ENCODE measurements around the gene FAIM2.

Gene FAIM2

GRCh38 chr12:49903700-49904423, at the start of gene FAIM2:
TSS of gene FAIM2 (minus strand) at chr12:49903900. CDS start at chr12:49903792, 108 bp downstream.
- Mint-ChIP-seq H3K36me3 (ENCODE audit: low read depth) (no peaks in the 10 kb centered on the region), H3K27me3 (ENCODE audit: low read depth) (peaks cover 21% of the 10 kb centered on the region), H3K4me3 (peak within 1 kb of the TSS; percentile 80), H3K4me1 (ENCODE audit: low read depth) (peaks cover 8% of the 10 kb centered on the region), H3K9me3 (no peaks in the 10 kb centered on the region), H3K27ac (peak within 1 kb of the TSS; percentile 42)
- DNase-seq (ENCODE audit: low spot score), result peak; percentile 25

- no peak overlapping the region for H3K27ac Mint-ChIP-seq
- DNase-seq (ENCODE audit: low spot score), result no peak
- H3K36me3 Mint-ChIP-seq (ENCODE audit: low read depth), result no peaks in the 10 kb centered on the region
- H3K9me3 Mint-ChIP-seq, result no peaks in the 10 kb centered on the region
- H3K4me3 Mint-ChIP-seq, result no peak overlapping the region
- peaks cover 39% of the 10 kb centered on the region for H3K27me3 Mint-ChIP-seq (ENCODE audit: low read depth)
- no peaks in the 10 kb centered on the region for H3K4me1 Mint-ChIP-seq (ENCODE audit: low read depth)
Observed at GRCh38 chr12:49953151-49953550, 49.5 kb upstream of the FAIM2 start.

DNA sequence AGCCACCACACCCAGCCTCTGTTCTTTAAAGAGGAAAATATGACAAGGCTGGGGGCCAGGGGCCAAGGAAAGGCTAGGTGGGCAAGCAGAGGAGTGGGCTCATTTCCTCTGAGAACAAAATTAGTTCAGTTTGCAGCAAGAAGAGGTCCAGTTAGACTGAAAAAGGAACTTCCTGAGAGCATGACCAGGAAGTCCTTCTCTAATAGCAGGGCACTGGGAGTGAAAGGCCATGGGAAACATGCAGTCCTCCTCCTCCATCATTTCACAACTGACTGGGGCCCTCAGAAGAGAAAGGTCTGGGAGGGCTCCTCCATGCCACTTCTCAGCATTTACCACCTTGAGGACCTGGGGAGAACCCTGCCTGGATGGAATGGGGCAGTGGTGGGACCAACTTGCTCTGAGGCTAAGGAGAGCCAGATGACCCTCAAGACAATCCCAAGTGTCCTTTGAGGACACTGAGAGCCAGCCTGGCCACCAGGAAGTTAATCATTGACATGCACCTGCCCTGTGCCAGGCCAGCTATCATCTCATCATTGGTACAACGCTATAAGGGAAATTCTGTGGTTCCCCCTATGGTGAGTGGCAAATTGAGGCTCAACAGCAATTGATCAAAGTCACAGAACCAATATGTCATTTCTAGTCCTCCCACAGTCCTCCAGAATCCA, 48.8 kb upstream of the FAIM2 start:
- Mint-ChIP-seq H3K27ac (no peak overlapping the region), H3K4me1 (ENCODE audit: low read depth) (no peaks in the 10 kb centered on the region), H3K27me3 (ENCODE audit: low read depth) (peaks cover 33% of the 10 kb centered on the region), H3K4me3 (no peak overlapping the region), H3K9me3 (no peaks in the 10 kb centered on the region), H3K36me3 (ENCODE audit: low read depth) (no peaks in the 10 kb centered on the region)
- no peak for DNase-seq (ENCODE audit: low spot score)

DNA sequence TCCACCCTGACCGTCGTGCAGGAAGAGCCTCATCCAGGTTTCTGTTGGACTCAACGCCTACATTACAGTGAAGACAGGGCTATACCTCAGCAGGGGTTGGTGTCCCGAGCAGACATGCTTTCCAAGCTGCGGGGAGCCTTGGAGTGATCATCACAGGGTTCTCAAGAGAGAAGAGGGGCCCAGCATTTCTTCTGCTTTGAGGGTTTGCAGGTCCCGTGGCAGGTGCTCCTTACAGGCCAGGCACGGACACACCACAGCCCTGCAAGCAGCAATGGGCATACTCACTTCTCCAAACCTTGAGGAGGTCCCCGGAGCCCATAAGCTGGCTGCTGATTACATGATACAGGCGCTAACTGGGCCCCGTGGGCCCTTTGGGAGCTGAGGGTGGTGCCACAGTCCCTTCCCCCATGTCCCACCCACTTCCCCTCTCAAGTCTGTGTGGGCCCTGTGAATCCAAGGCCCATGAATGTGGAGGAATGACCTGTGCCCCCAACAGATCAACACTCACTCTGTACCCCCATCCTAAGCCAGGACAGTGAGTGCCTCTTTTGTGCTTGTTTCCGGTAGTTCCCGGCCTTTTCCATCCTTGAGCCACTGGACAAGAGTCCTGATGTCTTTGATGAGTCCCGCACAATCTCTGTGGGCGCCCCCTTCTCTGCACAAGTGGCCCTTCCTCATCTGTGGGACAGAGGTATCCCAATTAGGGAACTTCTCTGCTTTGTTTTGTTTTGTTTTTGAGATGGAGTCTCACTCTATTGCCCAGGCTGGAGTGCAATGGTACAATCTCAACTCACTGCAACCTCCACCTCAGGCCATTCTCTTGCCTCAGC, 47.9 kb upstream of the FAIM2 start:
- no peaks in the 10 kb centered on the region for H3K4me1 Mint-ChIP-seq (ENCODE audit: low read depth)
- peaks cover 25% of the 10 kb centered on the region for H3K27me3 Mint-ChIP-seq (ENCODE audit: low read depth)
- no peaks in the 10 kb centered on the region for H3K9me3 Mint-ChIP-seq
- H3K36me3 Mint-ChIP-seq (ENCODE audit: low read depth), result no peaks in the 10 kb centered on the region
- DNase-seq (ENCODE audit: low spot score), result no peak
- H3K4me3 Mint-ChIP-seq, result no peak overlapping the region
- peak overlapping the region; percentile 5 for H3K27ac Mint-ChIP-seq

- H3K36me3 Mint-ChIP-seq (ENCODE audit: low read depth), result no peaks in the 10 kb centered on the region
- no peak for DNase-seq (ENCODE audit: low spot score)
- no peak within 1 kb of the TSS for H3K27ac Mint-ChIP-seq
- peaks cover 7% of the 10 kb centered on the region for H3K4me1 Mint-ChIP-seq (ENCODE audit: low read depth)
- H3K4me3 Mint-ChIP-seq, result no peak within 1 kb of the TSS
- peaks cover 15% of the 10 kb centered on the region for H3K27me3 Mint-ChIP-seq (ENCODE audit: low read depth)
- no peaks in the 10 kb centered on the region for H3K9me3 Mint-ChIP-seq
Observed at GRCh38 chr12:49950273-49951251, 46.9 kb upstream of the FAIM2 start, which contains the start of gene AQP2. TSS of gene AQP2 (plus strand) at chr12:49950737. CDS start at chr12:49950831, 94 bp downstream.

- no peak overlapping the region for H3K27ac Mint-ChIP-seq
- no peak overlapping the region for H3K4me3 Mint-ChIP-seq
- H3K36me3 Mint-ChIP-seq (ENCODE audit: low read depth), result no peaks in the 10 kb centered on the region
- no peak for DNase-seq (ENCODE audit: low spot score)
- H3K27me3 Mint-ChIP-seq (ENCODE audit: low read depth), result peaks cover 13% of the 10 kb centered on the region
- H3K4me1 Mint-ChIP-seq (ENCODE audit: low read depth), result peaks cover 14% of the 10 kb centered on the region
- H3K9me3 Mint-ChIP-seq, result no peaks in the 10 kb centered on the region
Observed at GRCh38 chr12:49949866-49950265, 46.2 kb upstream of the FAIM2 start.

DNA sequence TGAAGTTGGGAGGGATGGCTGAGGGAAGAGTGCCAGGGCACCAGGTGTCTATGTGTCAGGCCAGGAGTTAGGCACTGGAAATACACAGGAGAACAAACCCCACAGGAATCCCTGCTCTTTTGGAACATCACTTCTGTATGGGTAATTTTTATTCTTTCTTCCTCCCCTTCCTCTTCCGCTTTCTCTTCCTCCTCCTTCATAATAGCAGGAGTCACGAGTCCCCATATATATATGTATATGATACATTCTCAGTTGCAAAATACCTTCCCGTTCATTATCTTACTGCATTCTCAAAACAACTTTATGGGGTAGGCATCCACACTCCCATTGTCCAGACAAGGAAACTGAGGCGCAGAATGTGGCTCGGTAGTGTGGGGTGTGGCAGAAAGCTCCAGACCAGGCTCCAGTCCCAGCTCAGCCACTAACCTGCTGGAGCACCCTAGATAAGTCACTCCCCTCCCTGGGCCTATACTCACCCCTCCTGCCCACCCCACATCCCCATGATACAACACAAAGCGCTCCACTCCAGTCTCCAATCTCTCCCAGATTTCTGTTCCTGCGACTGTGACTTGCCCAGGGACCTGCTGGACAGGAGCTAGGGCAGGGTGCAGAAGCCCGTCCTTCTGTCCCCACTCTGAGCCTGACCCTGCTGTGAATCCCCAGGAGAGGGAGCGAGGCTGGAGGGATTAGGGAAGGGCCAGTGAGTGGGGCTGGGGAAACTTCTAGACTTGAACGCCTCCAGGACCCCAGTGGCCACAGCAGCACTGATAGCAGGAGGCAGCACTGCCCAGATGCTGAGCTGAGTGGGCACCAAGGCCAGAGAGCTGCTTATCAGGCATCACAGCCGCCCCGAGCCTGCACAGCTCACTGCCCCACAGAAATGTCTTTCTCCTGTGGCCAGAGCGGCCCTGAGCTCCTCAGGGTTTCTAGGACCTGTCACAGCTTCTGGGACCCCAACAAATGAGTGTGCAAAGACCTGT, 45.5 kb upstream of the FAIM2 start:
- no peaks in the 10 kb centered on the region for H3K36me3 Mint-ChIP-seq (ENCODE audit: low read depth)
- no peak for DNase-seq (ENCODE audit: low spot score)
- peaks cover 18% of the 10 kb centered on the region for H3K4me1 Mint-ChIP-seq (ENCODE audit: low read depth)
- no peak overlapping the region for H3K27ac Mint-ChIP-seq
- no peaks in the 10 kb centered on the region for H3K9me3 Mint-ChIP-seq
- H3K27me3 Mint-ChIP-seq (ENCODE audit: low read depth), result peaks cover 6% of the 10 kb centered on the region
- no peak overlapping the region for H3K4me3 Mint-ChIP-seq

DNA sequence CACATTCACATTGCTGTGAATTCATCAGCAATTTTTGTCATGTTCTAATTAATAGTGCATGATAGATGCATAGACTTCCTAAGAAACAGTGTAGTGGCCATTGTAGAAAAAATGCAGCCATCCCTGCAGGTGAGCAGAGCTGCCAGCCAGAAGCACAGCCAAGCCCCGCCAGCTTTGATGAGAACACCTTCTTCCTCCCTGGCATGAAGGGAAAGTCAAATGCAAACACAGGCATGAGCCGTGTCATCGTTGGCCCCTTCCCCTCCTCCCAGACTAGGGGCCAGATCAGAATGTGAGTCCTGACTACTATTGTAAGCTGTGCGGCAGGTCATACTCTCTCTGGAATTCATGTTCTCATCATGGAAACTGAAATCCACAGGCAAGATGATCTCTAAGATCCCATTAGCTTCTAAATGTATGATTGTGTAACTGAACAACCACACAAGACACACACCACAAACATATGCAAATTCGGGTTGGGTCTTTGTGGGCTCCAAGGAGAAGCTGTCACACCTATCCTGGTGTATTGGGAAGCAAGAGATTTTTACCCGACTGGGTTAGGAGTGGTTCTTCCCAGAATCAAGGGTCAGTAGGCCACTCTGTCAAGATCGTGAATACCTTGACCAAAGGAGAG, 44.0 kb upstream of the FAIM2 start:
- Mint-ChIP-seq H3K4me1 (ENCODE audit: low read depth) (peaks cover 22% of the 10 kb centered on the region), H3K9me3 (no peaks in the 10 kb centered on the region), H3K4me3 (no peak overlapping the region), H3K27me3 (ENCODE audit: low read depth) (no peaks in the 10 kb centered on the region), H3K27ac (no peak overlapping the region), H3K36me3 (ENCODE audit: low read depth) (no peaks in the 10 kb centered on the region)
- no peak for DNase-seq (ENCODE audit: low spot score)

- H3K9me3 Mint-ChIP-seq, result no peaks in the 10 kb centered on the region
- H3K36me3 Mint-ChIP-seq (ENCODE audit: low read depth), result no peaks in the 10 kb centered on the region
- no peaks in the 10 kb centered on the region for H3K27me3 Mint-ChIP-seq (ENCODE audit: low read depth)
- H3K4me1 Mint-ChIP-seq (ENCODE audit: low read depth), result peaks cover 26% of the 10 kb centered on the region
- no peak overlapping the region for H3K27ac Mint-ChIP-seq
- DNase-seq (ENCODE audit: low spot score), result no peak
- no peak overlapping the region for H3K4me3 Mint-ChIP-seq
Observed at GRCh38 chr12:49946497-49946896, 42.8 kb upstream of the FAIM2 start.

DNA sequence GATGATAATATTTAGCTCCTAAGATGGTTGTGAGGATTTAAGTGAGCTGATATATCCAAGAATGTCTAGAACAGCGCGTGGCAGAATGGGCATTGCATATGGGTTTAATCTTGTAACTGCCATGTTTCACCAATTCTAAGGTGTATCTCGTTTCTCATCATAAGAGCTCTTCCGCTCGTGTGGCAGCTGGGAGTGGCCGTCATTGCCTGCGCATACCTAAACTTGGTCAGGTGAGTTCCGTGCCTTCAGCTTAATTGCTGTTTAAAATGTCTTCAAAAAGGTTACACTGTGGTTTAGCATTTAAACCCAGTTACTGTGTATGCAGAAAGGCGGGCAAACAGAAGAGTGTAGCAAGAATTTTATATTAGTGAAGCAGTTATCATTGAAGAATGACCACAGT, 42.4 kb upstream of the FAIM2 start:
- Mint-ChIP-seq H3K27me3 (ENCODE audit: low read depth) (no peaks in the 10 kb centered on the region), H3K27ac (no peak overlapping the region), H3K4me3 (peak overlapping the region; percentile 90), H3K36me3 (ENCODE audit: low read depth) (no peaks in the 10 kb centered on the region), H3K4me1 (ENCODE audit: low read depth) (peaks cover 26% of the 10 kb centered on the region), H3K9me3 (no peaks in the 10 kb centered on the region)
- no peak for DNase-seq (ENCODE audit: low spot score)

DNA sequence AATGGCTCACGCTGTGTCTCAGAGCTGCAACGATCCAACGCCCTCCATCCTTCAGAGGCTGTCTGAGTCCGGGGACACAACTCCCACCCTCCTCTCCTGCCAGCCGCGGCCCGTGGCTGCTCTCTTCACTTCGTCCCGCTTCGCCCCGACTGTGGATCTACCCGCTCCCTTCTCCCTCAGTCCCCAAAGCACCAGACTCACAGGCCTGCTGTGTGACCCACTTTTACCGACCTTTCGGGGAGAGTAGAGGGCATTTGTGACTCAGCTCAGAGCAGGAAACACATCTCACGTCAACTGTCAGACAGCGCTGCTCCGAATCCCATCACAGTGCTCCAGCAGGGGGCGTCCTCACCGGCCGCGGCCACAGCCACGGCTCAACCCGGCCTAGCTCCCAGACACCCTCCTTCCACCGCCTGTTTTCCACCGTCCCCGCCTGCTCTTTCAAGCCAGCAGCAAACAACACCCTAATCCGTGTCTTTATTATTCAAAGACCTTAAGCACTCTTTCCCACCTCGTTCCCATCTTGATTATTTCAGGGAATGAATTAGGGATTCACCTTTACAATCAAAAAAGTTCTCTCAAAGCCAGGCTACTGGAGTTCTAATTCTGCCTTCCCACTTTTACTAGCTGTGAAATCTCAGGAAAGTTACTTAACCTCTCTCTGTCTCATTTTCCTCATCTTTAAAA, 41.8 kb upstream of the FAIM2 start:
- Mint-ChIP-seq H3K27ac (peak overlapping the region; percentile 96), H3K4me1 (ENCODE audit: low read depth) (peaks cover 26% of the 10 kb centered on the region), H3K4me3 (peak overlapping the region; percentile 90), H3K36me3 (ENCODE audit: low read depth) (no peaks in the 10 kb centered on the region), H3K9me3 (no peaks in the 10 kb centered on the region), H3K27me3 (ENCODE audit: low read depth) (no peaks in the 10 kb centered on the region)
- peak; percentile 86 for DNase-seq (ENCODE audit: low spot score)
